ENCODE results near the gene RBMS1.
"Not testable (repeated sequence)": the region's sequence is repeated elsewhere in the genome, so short reads cannot be mapped to it uniquely, and the experiment has no call there.

Gene RBMS1

DNA sequence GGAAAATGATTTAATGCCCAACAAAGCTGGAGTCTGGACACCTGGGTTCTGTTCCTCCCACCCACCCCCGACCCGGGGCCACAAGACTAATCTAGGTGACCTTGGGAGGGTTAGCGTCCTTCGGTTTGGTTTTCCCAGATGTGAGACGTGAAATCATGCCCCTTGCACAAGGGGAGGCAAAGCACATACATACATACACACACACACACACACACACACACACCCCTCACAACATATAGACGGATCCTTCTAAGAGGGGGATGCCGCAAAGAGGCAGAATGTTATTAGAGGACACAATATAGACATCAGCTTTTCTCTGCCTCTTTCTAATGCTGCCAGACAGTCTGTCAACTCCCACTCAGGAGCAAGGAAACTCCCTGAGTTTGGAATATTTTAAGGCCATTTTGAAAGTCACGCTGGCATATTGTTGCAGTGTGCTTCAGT is 616 bp upstream of the RBMS1 start:
- DNase-seq (ENCODE audit: low spot score): no peak
- TF ChIP-seq, protein P1, sequence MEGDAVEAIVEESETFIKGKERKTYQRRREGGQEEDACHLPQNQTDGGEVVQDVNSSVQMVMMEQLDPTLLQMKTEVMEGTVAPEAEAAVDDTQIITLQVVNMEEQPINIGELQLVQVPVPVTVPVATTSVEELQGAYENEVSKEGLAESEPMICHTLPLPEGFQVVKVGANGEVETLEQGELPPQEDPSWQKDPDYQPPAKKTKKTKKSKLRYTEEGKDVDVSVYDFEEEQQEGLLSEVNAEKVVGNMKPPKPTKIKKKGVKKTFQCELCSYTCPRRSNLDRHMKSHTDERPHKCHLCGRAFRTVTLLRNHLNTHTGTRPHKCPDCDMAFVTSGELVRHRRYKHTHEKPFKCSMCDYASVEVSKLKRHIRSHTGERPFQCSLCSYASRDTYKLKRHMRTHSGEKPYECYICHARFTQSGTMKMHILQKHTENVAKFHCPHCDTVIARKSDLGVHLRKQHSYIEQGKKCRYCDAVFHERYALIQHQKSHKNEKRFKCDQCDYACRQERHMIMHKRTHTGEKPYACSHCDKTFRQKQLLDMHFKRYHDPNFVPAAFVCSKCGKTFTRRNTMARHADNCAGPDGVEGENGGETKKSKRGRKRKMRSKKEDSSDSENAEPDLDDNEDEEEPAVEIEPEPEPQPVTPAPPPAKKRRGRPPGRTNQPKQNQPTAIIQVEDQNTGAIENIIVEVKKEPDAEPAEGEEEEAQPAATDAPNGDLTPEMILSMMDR (conservative IDR thresholded peaks at IDR 0.05; ENCODE audit: low read depth): no peak
- ChIA-PET CTCF (interaction anchor here (0.5 kb wide), 1 partner anchor 44 kb away, joined by 3 read pairs; no protein-coding TSS in a partner anchor), POLR2A (ENCODE audit: low non-redundant PET) (no interaction called here)
- peak overlapping the region; percentile 97 for H3K27ac ChIP-seq

DNA sequence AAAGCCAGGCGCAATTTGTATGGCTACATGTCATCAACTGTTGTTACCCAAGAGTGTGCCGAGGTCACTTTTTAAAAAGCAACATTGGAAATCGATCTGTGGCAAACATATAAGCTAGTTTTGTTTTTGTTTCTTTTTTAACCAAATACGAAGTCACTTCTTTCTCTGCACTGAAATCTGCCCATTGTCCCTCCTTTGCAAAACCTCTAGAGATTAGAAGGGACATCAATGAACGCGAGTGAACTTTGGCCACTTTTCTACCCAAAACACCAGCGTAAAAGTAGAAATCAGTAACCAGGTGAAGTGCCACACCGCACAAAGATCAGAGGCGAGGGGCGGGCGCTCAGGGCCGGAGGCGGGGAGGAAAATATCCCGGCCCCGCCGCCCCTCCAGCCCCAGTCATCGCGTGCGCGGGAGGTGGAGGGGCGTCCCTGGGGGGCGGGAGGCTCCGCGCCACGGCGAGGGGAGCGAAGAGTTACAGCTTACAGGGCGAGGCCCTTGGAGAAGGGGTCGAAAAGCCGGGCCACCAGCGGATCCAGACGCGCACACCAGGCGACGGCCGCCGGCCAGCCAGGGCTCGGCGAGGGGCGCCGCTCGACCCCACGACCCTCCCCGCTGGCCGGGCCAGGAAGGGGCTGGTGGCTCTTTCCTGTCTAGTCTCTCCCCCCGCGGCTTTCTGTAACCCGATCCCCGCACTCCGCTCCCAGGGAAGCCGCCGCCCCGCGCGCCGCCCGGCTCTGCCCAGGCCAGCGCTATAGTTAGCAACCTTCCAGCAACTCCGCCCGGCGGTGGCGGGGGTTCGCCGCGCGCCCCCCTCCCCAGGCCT is 993 bp downstream of the RBMS1 start:
- ChIA-PET CTCF (interaction anchor here (0.6 to 0.9 kb wide), 2 partner anchors 60 to 502 kb away, joined by 3 to 5 read pairs; no protein-coding TSS in a partner anchor), POLR2A (ENCODE audit: low non-redundant PET) (no interaction called here)
- DNase-seq (ENCODE audit: low spot score): peak; percentile 63
- H3K27ac ChIP-seq: peak overlapping the region; percentile 97
- TF ChIP-seq, protein P1 (conservative IDR thresholded peaks at IDR 0.05; ENCODE audit: low read depth): no peak

DNA sequence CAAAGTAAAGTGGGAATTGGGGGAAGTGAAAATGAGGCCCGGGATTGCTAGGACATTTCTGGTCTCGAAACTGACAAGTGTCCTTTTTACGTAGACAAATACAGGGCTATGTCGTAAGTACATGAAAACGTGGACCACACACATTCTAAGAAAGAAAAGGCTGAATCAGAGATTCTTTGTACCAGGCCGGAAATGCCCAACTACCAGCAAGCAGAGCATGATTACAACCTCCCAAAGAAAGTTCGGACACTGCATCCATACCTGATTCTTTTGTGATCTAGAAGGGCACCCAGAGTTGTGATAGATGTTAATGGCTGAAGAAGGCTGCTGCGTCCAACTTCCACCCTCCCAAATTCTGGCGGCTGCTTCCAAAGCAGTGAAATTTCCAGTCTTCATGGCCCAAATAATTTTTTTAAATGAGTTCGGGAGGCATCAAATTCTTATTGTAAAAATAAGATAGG is 1.7 kb downstream of the RBMS1 start:
- H3K27ac ChIP-seq: peak overlapping the region; percentile 97
- TF ChIP-seq, protein P1 (conservative IDR thresholded peaks at IDR 0.05; ENCODE audit: low read depth): no peak
- ChIA-PET CTCF (interaction anchor here (0.5 kb wide), 1 partner anchor 99 kb away, joined by 3 read pairs; no protein-coding TSS in a partner anchor), POLR2A (ENCODE audit: low non-redundant PET) (no interaction called here)
- DNase-seq (ENCODE audit: low spot score): peak; percentile 20

DNA sequence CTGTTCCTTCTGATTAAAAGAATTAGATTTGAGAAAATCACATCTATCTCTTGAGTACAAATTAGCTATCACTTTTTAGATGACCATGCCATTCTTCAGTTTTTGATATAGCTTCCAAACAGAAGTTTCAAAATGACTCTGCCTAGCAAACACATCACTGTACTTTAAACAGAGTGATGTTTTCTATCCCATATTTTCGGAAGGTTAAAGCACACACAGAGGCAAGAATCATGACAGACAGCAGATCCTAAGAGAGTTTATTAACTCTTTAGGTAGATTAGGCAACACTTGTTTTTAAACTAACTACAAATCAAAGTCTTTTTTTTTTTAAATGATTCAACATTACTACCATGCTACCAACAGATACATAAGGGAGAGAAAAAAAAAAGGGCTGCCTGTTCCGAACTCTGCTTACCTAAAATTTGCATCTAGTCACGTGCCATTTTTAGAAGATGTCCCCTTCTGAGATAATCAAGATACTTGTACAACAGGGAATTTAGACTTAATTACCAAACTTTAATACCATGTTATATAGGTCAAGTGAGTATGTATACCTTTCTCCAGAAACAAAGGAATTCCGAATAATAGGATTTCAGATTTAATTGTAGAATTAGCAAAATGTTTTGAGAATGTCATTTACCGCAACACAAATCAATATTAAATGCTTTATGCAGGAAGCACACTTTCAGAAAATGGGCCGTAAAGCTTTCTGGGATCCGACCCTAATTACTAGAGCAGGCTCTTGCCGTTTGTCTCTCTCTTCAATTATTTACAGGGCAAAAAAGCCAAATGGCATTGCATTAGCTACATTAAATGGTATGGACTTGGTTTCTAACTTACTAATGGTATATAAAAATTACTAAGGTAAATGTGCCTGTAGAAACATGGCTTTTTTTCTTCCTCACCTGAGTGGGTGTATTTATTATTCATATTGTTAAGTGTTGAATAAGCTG is 2.6 kb downstream of the RBMS1 start:
- TF ChIP-seq, protein P1 (conservative IDR thresholded peaks at IDR 0.05; ENCODE audit: low read depth): no peak
- no peak for DNase-seq (ENCODE audit: low spot score)
- POLR2A ChIA-PET (ENCODE audit: low non-redundant PET): no interaction called here
- CTCF ChIA-PET: interaction anchor here (0.5 kb wide), 1 partner anchor 98 kb away, joined by 3 read pairs; no protein-coding TSS in a partner anchor
- H3K27ac ChIP-seq: no peak overlapping the region

DNA sequence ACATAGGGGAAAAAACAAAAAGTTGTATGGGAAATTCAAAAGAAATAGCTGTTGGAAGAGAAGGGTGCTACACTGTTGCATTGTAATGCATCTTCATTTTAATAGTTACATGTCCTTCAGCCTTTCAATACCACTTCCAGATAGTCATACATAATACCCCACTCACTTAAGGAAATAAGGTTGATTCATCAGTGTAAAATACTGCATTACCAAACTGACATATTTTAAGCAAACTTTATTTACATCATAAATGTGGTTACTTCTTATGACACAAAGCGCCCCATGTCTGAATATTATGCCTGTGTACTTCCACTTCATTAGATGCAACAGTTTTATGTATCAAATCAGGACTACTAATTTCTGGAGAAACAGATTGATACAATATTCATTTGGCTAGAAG is 4.5 kb downstream of the RBMS1 start:
- no peak for DNase-seq (ENCODE audit: low spot score)
- CTCF ChIA-PET: interaction anchor here (0.7 kb wide), 1 partner anchor 401 kb away, joined by 3 read pairs; no protein-coding TSS in a partner anchor
- TF ChIP-seq, protein P1 (conservative IDR thresholded peaks at IDR 0.05; ENCODE audit: low read depth): no peak
- POLR2A ChIA-PET (ENCODE audit: low non-redundant PET): no interaction called here
- no peak overlapping the region for H3K27ac ChIP-seq

DNA sequence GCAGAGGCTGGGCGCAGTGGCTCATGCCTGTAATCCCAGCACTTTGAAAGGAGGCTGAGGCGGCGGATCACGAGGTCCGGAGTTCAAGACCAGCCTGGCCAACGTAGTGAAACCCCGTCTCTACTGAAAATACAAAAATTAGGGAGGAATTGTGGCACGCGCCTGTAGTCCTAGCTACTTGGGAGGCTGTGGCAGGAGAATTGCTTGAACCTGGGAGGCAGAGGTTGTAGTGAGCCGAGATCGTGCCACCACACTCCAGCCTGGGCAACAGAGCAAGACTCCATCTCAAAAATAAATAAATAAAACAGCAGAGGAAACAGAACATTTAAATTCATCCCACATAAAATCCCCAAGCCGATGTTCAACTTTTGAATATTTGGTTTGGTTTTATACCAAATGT is 5.3 kb downstream of the RBMS1 start:
- CTCF ChIA-PET: interaction anchor here (0.5 to 0.7 kb wide), 3 partner anchors 84 to 481 kb away, joined by 3 to 4 read pairs (median 3); no protein-coding TSS in a partner anchor
- DNase-seq (ENCODE audit: low spot score); H3K27ac ChIP-seq; POLR2A ChIA-PET (ENCODE audit: low non-redundant PET): not testable (repeated sequence)

Data from RWPE1 (cell line).